ENCODE results near the gene CD276.

- TF ChIP-seq CTCF (IDR thresholded peaks at IDR 0.05) (no peak), POLR2A (IDR thresholded peaks at IDR 0.05) (no peak)
Measured at GRCh38 chr15:73755946-73756345, 71.8 kb downstream of the CD276 start.
